Measurements from ENCODE around the gene MKNK1.

Gene MKNK1

DNA sequence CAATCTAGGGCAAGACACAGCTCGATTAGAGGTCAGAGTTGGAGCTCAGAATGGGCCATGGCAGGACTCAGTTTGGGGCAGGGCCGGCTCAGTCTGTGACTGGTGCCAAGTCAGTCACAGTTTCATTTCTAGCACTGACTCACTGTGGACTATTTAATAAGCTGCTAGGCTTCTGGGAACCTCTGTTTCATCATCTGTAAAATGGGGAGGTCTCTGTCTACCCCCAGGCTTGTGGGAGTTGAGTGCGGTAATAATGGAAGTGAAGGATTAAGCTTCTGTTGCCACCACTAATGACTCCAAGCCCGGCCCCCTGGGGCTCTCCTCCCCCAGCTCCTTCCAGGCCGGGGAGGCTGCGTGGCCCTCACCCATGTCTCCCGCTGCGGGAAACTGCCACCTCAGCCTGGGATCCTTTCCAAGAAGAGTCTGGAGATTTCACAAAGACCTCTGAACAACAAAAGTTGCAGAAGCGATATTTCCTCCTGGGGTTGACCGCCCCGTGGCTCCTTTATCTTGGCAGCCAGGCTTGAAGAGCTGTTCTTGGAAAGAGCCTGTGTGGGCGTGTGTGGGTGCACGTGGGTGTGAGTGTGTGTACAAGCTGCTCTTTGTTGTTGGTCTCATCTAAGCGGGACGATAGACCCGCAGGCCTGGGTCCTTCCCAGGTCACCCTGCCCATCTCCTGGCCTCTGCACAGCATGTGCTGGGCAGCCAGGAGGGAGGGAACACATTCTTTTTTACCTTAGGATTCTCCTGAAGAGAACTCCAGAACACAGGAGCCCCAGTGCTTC lies 81.7 kb downstream of the MKNK1 start:
- no peak for DNase-seq (ENCODE audit: low read depth)

DNA sequence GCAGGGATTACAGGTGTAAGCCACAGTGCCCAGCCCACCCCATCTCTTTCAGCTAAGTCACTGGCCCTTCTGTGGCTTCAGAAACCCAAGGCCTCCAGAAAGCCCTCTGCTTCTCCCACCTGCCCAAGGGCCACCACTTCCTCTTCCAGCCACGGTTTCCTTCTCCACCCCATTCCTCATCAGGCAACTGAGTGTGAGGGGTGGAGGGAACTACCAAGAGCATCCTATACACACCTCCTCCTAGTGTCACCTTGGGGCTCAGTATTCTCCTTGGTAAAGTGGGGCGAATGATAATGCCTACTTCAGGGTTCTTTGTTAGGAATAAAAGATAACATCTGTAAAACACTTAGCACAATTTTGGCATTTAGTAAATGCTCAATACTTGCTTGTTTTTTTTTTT lies 82.7 kb downstream of the MKNK1 start:
- DNase-seq (ENCODE audit: low read depth), result no peak

DNA sequence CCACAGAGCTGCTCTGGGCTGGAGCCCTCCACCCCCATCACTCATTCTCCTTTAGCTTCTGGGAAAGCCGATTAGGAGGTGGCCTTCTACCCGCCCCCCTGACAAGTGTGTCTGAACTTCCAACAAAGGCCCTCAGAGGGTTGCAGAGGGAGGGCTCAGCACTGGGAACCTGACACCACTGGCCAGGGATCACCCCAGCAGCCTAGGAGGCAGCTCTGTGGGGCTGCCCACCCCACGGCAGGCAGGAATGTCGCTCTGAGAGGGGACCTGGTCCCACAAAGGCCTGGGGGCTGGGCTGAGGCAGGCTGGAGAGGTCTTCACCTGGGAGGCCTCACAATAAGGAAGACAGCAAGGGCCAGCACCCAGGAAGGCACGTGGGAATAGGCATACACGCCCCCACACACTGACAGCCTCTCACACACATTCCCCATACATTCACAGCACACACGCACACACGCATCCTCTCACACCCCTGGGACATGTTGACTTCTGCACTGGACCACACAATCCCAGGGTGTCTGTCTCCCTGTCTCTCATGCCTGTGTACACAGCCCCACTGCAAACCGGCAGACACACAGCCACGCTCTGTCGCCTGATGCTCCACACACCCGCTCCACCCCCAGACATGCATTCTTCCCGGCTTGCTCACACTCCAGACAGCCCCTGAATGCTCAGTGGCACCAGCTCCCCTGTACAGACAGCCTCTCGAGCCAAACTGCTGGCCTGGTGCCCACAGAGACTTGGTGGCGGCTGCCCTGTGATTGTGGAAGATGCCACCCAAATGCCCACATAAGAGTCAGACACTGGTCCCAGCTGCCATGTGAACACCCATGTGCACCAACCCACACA lies 83.8 kb downstream of the MKNK1 start:
- DNase-seq (ENCODE audit: low read depth), result no peak

DNA sequence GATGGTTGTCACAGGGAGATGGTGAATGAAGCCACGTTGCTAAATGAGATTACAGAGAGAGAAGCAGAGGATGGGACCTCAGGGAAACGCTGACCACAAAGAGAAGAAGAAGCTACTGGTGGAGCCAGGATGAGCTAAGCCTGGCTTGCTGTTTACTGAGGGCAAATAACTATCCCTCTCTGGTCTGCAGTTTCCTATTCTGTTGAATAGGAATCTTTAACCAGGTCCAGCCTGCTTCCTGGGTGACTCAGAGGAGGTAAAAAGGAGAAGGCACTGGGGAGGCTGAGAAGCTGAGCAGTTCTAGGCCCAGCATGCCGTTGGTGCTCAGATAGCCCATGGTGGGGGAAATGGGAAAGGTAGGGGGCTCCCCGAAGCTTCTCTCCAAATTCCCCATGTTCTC lies 84.9 kb downstream of the MKNK1 start:
- DNase-seq (ENCODE audit: low read depth), result no peak

DNA sequence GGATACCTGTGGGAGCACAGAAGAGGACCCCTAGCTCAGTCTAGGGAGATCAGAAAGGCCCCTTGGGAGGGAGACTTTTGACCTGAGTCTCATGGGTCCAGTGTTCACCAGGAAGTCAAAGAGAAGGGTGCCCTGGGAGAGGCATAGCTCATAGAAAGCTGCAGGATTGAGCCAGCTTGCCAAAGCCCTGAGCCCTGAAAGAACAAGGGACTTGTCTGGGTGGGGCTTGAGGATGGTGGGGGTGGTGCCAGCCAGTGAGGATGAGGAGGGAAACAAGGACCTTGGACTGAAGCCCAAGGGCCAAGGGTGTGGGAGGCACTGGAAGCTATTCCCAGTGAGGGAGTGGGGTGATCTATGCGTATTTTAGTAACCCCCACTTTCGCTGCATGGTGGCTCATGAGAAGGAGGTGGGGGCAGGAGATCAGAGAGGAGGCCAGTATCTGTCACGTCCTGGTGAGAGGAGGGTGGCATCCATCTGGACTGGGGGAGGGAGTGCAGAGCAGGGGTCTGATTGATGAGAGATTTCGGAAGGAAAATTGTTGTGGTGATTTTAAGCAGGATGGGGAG lies 86.1 kb downstream of the MKNK1 start:
- no peak for DNase-seq (ENCODE audit: low read depth)

DNA sequence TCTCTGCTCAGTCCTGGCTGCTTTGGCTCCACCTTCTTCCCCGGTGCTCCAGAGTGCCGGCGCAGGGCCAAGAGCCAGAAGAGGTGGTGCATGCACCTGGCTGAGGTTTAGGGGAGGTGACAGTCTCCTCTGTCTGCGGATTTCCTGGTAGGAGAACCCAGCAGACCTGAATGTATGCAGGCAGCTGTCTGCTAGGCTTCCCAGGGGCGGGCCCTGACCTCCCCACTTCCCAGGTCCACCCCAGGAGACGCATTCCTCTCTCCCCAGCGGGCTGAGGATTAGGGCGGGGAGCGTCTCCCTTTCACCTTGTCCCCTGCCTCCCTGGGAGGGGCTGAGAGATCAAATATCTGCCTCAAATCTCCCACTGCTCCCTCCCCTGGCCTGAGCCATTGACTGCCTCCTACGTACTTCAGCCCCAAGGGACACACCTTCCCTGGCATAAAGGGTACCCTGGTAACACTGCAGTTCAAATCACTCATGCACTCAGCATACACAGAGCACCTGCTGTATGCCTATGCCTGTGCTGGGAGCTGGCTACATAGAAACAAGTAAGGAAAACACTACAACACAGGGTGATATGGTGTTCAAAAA lies 87.0 kb downstream of the MKNK1 start:
- DNase-seq (ENCODE audit: low read depth), result no peak

DNA sequence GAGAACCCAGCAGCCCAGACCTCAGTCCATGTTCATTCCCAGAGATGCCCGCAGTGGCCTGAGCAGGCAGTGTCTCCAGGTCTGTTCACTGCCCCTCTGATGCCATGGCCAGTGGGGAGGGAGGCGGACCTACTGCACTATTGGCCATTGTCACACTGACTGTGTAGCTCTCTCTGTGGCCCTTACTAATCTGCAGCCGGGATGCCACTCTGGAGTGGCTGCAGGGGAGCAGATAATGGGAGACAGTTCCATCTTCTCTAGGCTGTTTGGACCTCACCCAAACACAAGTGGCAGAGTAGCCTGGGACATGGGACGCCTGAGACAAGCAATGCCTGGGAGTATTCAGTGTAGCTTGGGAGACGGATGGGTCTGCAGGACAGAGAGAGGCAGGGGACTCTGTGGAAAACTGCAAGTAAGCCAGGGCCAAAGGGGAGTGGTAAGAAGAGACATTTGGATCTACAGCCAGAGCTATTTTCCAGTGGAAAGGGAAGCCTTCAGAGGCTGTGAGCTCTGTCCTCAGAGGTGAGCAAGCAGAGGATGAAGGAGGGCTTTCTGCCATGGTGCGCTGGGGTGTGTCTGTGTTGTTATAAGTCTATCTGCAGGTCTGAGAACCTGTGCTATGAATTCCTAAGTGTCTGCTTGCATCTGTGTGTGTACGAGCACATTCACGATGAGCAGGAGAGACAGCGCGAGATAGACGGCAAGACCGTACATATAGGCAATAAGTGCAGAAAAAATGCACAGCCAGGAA lies 87.7 kb downstream of the MKNK1 start:
- no peak for DNase-seq (ENCODE audit: low read depth)

DNA sequence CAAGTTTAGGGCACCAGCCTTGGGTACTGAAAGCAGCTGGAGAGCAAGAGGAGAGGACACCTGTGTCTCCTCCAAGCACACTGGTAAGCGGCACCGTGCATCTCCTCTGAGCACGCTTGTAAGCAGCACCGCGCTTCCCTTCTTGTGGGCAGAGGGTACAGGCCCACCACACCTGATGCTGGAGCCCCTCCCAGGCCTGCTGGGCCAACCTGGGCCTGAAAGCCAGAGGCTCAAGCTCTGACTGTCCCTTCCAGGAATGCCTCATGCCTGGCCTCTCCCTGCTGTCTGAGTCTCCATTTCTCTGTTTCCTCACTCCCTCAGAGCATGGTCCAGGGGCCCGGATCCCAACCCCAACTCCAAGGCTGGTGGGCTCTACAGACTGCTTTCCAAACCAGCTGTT lies 88.5 kb downstream of the MKNK1 start:
- no peak for DNase-seq (ENCODE audit: low read depth)

DNA sequence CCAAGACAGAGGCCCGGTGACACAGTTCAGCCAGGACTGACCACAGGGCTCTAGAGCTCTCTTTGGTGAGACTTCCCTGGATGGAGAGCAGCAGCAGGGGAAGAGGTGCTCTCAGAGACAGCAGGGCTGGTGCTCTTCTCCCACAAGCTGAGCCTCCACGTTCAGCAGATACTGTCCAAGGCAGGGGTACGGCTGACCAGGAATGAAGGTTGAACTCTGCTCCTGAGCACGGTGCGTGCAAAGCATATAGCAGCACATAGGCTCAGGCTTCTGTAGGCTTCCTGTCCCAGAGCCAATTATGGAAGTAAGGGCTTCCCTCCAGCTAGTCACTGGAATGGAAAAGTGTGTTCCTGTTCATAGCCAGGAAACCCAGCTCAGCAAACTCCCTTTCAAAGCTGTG lies 90.5 kb downstream of the MKNK1 start:
- DNase-seq (ENCODE audit: low read depth), result no peak

DNA sequence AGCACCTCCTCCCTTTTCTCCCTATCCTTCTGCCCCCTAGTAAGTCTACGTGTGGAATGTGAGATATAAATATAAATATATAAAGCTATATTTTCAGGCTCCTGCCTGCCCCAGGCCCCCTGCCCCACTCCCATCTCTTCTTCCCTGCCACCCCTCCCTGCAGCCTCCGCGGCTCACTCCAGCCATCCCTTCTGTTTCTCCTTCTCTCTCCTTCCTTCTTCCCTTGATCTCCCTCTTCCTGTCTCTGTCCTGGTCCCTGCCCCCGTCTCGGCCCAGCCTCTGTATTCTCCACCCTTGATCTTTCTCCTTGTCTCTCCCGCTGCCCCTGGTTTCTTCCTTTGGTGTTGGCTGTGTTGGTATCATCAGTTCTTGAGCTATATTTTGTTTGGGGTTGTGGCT lies 91.3 kb downstream of the MKNK1 start:
- DNase-seq (ENCODE audit: low read depth), result no peak

DNA sequence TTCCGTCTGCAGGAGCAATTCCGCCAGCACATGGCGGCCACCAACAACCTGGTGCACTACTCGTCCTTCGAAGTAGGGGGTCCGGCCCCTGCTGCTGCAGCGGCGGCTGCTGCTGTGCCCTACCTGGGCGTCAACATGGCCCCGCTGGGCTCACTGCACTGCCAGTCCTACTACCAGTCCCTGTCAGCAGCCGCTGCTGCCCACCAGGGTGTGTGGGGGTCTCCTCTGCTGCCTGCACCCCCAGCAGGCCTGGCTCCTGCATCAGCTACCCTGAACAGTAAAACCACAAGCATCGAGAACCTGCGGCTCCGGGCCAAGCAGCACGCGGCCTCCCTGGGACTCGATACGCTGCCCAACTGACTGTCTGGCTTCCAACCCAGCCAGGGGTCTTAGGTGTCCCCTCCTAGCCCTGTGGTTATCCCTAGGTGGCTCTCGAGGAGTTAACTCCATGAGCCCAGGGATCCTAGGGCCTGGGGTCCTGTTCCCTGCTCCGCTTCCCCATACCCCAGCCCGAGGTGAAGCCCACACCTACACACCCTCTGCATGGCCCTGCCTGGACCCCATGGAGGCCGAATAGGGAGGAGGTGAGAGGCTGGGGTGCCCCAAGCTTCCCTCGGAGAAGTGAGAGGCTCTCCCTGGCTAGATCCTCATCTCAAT lies 91.8 kb downstream of the MKNK1 start:
- no peak for DNase-seq (ENCODE audit: low read depth)

DNA sequence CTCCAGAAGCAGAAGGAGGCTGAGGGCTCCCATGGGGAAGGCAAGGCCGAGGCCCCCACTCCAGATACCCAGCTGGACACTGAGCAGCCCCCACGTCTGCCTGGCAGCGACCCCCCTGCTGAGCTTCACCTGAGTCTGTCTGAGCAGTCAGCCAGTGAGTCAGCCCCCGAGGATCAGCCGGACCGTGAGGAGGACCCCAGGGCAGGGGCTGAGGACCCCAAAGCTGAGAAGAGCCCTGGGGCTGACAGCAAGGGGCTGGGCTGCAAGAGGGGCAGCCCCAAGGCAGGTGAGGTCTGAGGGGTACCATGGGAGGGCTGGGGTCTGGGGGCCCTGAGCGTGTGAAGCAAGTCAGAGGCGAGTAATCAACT lies 93.1 kb downstream of the MKNK1 start:
- DNase-seq (ENCODE audit: low read depth), result no peak

DNA sequence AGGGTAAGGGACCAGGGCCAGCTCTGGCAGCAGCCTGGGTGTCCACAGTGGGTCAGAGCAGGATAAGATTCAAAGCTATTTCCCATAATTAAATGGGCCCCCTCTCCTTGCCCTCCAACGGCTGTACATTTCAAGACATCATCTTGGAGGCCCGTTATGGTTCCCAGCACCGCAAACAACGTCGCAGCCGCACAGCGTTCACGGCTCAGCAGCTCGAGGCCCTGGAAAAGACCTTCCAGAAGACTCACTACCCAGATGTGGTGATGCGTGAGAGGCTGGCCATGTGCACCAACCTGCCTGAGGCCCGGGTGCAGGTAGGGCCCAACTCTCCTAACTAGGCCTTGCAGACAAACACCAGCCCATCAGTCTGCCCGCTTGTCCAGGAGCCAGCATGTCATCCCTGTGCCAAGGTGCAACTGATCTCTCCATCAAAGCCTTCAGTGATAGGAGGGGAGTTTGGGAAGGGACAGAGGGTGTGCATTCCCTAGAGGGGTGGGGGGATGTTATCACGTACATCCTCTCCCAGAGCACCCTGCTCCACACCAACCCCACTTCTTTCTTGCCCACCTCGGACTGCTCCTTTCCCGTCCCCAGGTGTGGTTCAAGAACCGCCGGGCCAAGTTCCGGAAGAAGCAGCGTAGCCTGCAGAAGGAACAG lies 93.6 kb downstream of the MKNK1 start:
- no peak for DNase-seq (ENCODE audit: low read depth)

DNA sequence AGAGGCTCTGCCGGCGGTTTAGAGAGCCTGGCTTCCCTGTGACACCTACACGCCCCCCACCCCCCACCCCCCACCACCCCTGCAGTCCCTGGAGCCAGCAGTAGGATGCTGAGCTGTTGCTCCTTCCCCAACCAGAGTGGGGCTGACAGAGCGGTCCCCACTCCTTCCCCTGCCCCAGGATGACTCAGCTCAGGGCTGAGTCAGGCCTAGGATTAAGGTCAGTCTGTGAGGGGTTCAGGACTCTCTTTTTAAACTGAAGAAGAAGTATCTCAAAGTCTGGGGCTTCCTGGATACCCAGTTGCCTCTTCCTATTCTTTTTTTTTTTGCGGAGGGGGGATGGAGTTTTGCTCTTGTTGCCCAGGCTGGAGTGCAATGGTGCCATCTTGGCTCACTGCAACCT lies 95.3 kb downstream of the MKNK1 start:
- DNase-seq (ENCODE audit: low read depth), result no peak
